SK-N-SH treated with all-trans-retinoic acid at 6 μM for 48 hours (cell line): ENCODE data around the gene CELSR3.

Experiments
- ATAC-seq: fragments of 200-7000 bp; cut with Tn5 transposase; 3 replicates; pipeline ENCODE4 v1.9.1; 2020; ENCODE audit warnings: mild to moderate bottlenecking, moderate library complexity
- ARNTL ChIP-seq: fragments of 450-650 bp; formaldehyde crosslinking; IDR thresholded peaks from 2 replicates; pipeline ENCODE4 v1.5.0; 2020; ENCODE audit warnings: low read depth, mild to moderate bottlenecking, moderate library complexity, borderline replicate concordance
- BACH2 ChIP-seq: fragments of 250-450 bp; sonication (Bioruptor Pico); IDR thresholded peaks from 2 replicates; pipeline ENCODE4 v1.9.0; 2021; ENCODE audit warnings: mild to moderate bottlenecking, borderline replicate concordance
- CSDC2 ChIP-seq: fragments of 250-450 bp; sonication (Bioruptor Pico); IDR thresholded peaks from 2 replicates; pipeline ENCODE4 v1.5.0; 2020; ENCODE audit warnings: mild to moderate bottlenecking, moderate library complexity
- ESRRG ChIP-seq: fragments of 250-450 bp; sonication (Bioruptor Pico); IDR thresholded peaks from 2 replicates; pipeline ENCODE4 v1.6.1; 2021; ENCODE audit warnings: mild to moderate bottlenecking
- GLIS3 ChIP-seq: fragments of 250-450 bp; sonication (Bioruptor Pico); IDR thresholded peaks from 2 replicates; pipeline ENCODE4 v1.5.0; 2020; ENCODE audit warnings: mild to moderate bottlenecking, moderate library complexity
- ISL1 ChIP-seq: fragments of 250-450 bp; sonication (Bioruptor Pico); IDR thresholded peaks from 2 replicates; pipeline ENCODE4 v2.1.2; 2022; ENCODE audit warnings: mild to moderate bottlenecking, moderate library complexity
- OSR1 ChIP-seq: fragments of 250-450 bp; sonication (Bioruptor Pico); IDR thresholded peaks from 2 replicates; pipeline ENCODE4 v1.8.0; 2022; ENCODE audit warnings: moderate library complexity, mild to moderate bottlenecking, inconsistent platforms
- PPARA ChIP-seq: fragments of 250-450 bp; sonication (Bioruptor Pico); IDR thresholded peaks from 2 replicates; pipeline ENCODE4 v1.5.0; 2020; ENCODE audit warnings: mild to moderate bottlenecking, borderline replicate concordance
- RARB ChIP-seq: fragments of 250-450 bp; sonication (Bioruptor Pico); IDR thresholded peaks from 2 replicates; pipeline ENCODE4 v1.8.0; 2021; ENCODE audit warnings: mild to moderate bottlenecking, moderate library complexity
- SNAI2 ChIP-seq: fragments of 250-450 bp; sonication (Bioruptor Pico); IDR thresholded peaks from 2 replicates; pipeline ENCODE4 v1.5.0; 2020; ENCODE audit warnings: mild to moderate bottlenecking, moderate library complexity
- TCF4 ChIP-seq: fragments of 250-450 bp; sonication (Bioruptor Pico); IDR thresholded peaks from 2 replicates; pipeline ENCODE4 v1.8.0; 2021; ENCODE audit warnings: mild to moderate bottlenecking, moderate library complexity, borderline replicate concordance
- TOX ChIP-seq: fragments of 250-450 bp; sonication (Bioruptor Pico); IDR thresholded peaks from 2 replicates; pipeline ENCODE4 v1.8.0; 2021; ENCODE audit warnings: mild to moderate bottlenecking, moderate library complexity, borderline replicate concordance
- ZC3H10 ChIP-seq: fragments of 250-450 bp; sonication (Bioruptor Pico); IDR thresholded peaks from 2 replicates; pipeline ENCODE4 v1.5.1; 2021; ENCODE audit warnings: mild to moderate bottlenecking, moderate library complexity
- ZFP3 ChIP-seq: fragments of 250-450 bp; sonication (Bioruptor Pico); IDR thresholded peaks from 2 replicates; pipeline ENCODE4 v1.5.0; 2020; ENCODE audit warnings: mild to moderate bottlenecking, moderate library complexity
- ZFP30 ChIP-seq: fragments of 450-650 bp; formaldehyde crosslinking; IDR thresholded peaks from 2 replicates; pipeline ENCODE4 v1.5.0; 2022; ENCODE audit warnings: mild to moderate bottlenecking, moderate library complexity
- ZNF565 ChIP-seq: fragments of 450-650 bp; formaldehyde crosslinking; conservative IDR thresholded peaks from 2 replicates; pipeline ENCODE4 v1.5.0; 2020; ENCODE audit warnings: low read depth, mild to moderate bottlenecking, moderate library complexity
- ZNF70 ChIP-seq: fragments of 450-650 bp; formaldehyde crosslinking; IDR thresholded peaks from 2 replicates; pipeline ENCODE4 v1.5.0; 2020; ENCODE audit warnings: mild to moderate bottlenecking, moderate library complexity
- ZNF8 ChIP-seq: fragments of 450-650 bp; formaldehyde crosslinking; IDR thresholded peaks from 2 replicates; pipeline ENCODE4 v1.5.0; 2020; ENCODE audit warnings: mild to moderate bottlenecking, moderate library complexity
- TF ChIP-seq, protein P1 (sequence below): fragments of 250-450 bp; sonication (Bioruptor Pico); IDR thresholded peaks from 2 replicates; pipeline ENCODE4 v1.8.0; 2020; ENCODE audit warnings: mild to moderate bottlenecking, moderate library complexity, borderline replicate concordance
- TF ChIP-seq, protein P2 (sequence below): fragments of 250-450 bp; sonication (Bioruptor Pico); IDR thresholded peaks from 2 replicates; pipeline ENCODE4 v1.8.0; 2021; ENCODE audit warnings: low read depth, mild to moderate bottlenecking, moderate library complexity, borderline replicate concordance
- TF ChIP-seq, protein P3 (sequence below): fragments of 250-450 bp; sonication (Bioruptor Pico); IDR thresholded peaks from 2 replicates; pipeline ENCODE4 v1.5.1; 2021; ENCODE audit warnings: mild to moderate bottlenecking, moderate library complexity
- TF ChIP-seq, protein P4 (sequence below): fragments of 250-450 bp; sonication (Bioruptor Pico); IDR thresholded peaks from 2 replicates; pipeline ENCODE4 v1.5.0; 2020; ENCODE audit warnings: mild to moderate bottlenecking, moderate library complexity

The CELSR3 gene

DNA sequence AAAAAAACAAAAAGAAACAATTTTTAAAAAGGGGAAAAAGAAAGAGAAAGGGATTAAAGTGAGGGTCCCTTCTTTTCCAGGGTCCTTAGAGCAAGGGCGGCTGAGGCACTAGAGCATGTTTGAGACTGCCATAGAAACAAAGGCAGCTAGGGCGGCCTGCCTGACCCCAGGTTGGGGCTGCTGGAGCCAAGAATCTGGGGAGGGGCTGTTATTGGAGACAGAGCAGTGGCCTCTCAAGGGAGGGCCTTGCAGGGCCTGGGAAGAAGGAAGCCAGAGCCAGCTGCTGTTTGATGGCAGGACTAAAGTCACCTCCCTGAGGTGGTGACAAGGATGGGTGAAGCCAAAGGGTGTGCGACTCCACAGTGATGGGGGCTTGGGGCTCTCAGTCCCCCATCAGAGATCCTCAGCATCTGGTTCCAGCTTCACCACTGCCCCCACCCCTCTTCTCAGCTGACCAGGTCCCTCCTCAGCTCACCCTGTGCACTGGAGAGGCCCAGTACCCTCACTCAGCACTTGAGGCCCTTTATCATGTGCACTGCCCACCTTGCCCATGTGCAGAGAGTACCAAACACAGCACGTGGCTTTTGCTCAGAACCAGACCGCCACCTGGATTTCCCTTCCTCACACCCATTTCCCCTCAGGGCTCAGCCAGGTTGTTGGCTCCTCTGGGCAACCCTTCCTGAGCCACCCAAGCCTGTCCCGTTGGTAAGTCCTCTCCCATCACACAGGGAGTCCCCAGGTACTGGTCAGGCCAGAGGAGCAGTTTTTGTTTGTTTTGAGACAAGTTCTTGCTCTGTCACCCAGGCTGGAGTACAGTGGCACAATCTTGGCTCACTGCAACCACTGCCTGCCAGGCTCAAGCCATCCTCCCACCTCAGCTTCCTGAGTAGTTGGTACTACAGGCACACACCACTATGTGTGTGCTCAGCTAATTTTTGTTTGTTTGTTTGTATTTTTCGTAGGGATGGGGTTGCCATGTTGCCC lies 42.9 kb downstream of the CELSR3 start:
- no peak for TF ChIP-seq TOX (CRISPR knock-in tag)
- no peak for TF ChIP-seq ARNTL
- TF ChIP-seq, protein P1, sequence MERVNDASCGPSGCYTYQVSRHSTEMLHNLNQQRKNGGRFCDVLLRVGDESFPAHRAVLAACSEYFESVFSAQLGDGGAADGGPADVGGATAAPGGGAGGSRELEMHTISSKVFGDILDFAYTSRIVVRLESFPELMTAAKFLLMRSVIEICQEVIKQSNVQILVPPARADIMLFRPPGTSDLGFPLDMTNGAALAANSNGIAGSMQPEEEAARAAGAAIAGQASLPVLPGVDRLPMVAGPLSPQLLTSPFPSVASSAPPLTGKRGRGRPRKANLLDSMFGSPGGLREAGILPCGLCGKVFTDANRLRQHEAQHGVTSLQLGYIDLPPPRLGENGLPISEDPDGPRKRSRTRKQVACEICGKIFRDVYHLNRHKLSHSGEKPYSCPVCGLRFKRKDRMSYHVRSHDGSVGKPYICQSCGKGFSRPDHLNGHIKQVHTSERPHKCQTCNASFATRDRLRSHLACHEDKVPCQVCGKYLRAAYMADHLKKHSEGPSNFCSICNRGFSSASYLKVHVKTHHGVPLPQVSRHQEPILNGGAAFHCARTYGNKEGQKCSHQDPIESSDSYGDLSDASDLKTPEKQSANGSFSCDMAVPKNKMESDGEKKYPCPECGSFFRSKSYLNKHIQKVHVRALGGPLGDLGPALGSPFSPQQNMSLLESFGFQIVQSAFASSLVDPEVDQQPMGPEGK (CRISPR knock-in tag): no peak
- TF ChIP-seq, protein P2, sequence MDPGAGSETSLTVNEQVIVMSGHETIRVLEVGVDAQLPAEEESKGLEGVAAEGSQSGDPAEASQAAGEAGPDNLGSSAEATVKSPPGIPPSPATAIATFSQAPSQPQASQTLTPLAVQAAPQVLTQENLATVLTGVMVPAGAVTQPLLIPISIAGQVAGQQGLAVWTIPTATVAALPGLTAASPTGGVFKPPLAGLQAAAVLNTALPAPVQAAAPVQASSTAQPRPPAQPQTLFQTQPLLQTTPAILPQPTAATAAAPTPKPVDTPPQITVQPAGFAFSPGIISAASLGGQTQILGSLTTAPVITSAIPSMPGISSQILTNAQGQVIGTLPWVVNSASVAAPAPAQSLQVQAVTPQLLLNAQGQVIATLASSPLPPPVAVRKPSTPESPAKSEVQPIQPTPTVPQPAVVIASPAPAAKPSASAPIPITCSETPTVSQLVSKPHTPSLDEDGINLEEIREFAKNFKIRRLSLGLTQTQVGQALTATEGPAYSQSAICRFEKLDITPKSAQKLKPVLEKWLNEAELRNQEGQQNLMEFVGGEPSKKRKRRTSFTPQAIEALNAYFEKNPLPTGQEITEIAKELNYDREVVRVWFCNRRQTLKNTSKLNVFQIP: no peak
- no peak for TF ChIP-seq PPARA (CRISPR knock-in tag)
- no peak for TF ChIP-seq ZNF70 (CRISPR knock-in tag)
- no peak for TF ChIP-seq ZFP3
- no peak for TF ChIP-seq ZFP30 (CRISPR knock-in tag)
- TF ChIP-seq BACH2: no peak
- TF ChIP-seq ISL1 (CRISPR knock-in tag): no peak
- no peak for TF ChIP-seq ZNF8 (CRISPR knock-in tag)

DNA sequence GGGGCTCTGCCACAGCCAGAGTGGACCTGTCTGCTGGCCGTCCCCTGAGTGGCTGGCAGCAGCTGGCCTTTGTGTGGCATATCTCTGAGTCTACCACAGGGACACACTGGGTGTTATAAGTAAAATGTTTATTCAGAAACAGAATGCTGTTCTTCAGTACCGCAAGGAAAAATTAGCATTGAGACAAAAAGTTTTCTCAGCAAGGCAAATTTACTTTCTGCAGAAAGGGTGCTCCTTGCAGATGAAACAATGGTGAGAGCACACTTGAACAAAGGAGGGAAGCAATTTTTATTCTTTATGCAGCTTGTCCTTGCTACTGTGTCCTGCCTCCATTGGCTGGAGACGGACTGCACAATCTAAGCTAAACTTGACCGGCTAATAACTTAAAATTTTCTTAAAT lies 45.1 kb downstream of the CELSR3 start:
- ATAC-seq: no peak
- TF ChIP-seq ZFP30 (CRISPR knock-in tag) (no peak), ARNTL (no peak), TCF4 (CRISPR knock-in tag) (no peak), TOX (CRISPR knock-in tag) (no peak), SNAI2 (CRISPR knock-in tag) (no peak), RARB (CRISPR knock-in tag) (no peak), ZNF70 (CRISPR knock-in tag) (no peak), ISL1 (CRISPR knock-in tag) (no peak), ESRRG (CRISPR knock-in tag) (no peak), ZFP3 (no peak), OSR1 (CRISPR knock-in tag) (no peak), GLIS3 (no peak), ZC3H10 (CRISPR knock-in tag) (no peak), BACH2 (no peak), ZNF8 (CRISPR knock-in tag) (no peak), CSDC2 (no peak), ZNF565 (CRISPR knock-in tag) (no peak)
- TF ChIP-seq, protein P2: no peak
- TF ChIP-seq, protein P3, sequence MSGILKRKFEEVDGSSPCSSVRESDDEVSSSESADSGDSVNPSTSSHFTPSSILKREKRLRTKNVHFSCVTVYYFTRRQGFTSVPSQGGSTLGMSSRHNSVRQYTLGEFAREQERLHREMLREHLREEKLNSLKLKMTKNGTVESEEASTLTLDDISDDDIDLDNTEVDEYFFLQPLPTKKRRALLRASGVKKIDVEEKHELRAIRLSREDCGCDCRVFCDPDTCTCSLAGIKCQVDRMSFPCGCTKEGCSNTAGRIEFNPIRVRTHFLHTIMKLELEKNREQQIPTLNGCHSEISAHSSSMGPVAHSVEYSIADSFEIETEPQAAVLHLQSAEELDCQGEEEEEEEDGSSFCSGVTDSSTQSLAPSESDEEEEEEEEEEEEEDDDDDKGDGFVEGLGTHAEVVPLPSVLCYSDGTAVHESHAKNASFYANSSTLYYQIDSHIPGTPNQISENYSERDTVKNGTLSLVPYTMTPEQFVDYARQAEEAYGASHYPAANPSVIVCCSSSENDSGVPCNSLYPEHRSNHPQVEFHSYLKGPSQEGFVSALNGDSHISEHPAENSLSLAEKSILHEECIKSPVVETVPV: no peak
- TF ChIP-seq, protein P4, sequence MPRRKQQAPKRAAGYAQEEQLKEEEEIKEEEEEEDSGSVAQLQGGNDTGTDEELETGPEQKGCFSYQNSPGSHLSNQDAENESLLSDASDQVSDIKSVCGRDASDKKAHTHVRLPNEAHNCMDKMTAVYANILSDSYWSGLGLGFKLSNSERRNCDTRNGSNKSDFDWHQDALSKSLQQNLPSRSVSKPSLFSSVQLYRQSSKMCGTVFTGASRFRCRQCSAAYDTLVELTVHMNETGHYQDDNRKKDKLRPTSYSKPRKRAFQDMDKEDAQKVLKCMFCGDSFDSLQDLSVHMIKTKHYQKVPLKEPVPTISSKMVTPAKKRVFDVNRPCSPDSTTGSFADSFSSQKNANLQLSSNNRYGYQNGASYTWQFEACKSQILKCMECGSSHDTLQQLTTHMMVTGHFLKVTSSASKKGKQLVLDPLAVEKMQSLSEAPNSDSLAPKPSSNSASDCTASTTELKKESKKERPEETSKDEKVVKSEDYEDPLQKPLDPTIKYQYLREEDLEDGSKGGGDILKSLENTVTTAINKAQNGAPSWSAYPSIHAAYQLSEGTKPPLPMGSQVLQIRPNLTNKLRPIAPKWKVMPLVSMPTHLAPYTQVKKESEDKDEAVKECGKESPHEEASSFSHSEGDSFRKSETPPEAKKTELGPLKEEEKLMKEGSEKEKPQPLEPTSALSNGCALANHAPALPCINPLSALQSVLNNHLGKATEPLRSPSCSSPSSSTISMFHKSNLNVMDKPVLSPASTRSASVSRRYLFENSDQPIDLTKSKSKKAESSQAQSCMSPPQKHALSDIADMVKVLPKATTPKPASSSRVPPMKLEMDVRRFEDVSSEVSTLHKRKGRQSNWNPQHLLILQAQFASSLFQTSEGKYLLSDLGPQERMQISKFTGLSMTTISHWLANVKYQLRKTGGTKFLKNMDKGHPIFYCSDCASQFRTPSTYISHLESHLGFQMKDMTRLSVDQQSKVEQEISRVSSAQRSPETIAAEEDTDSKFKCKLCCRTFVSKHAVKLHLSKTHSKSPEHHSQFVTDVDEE (CRISPR knock-in tag): no peak

More for the DNA sequence above, 42.9 kb downstream of the CELSR3 start:
- ATAC-seq: no peak
